Measurements from ENCODE around the gene EPN1.

EPN1 gene

DNA sequence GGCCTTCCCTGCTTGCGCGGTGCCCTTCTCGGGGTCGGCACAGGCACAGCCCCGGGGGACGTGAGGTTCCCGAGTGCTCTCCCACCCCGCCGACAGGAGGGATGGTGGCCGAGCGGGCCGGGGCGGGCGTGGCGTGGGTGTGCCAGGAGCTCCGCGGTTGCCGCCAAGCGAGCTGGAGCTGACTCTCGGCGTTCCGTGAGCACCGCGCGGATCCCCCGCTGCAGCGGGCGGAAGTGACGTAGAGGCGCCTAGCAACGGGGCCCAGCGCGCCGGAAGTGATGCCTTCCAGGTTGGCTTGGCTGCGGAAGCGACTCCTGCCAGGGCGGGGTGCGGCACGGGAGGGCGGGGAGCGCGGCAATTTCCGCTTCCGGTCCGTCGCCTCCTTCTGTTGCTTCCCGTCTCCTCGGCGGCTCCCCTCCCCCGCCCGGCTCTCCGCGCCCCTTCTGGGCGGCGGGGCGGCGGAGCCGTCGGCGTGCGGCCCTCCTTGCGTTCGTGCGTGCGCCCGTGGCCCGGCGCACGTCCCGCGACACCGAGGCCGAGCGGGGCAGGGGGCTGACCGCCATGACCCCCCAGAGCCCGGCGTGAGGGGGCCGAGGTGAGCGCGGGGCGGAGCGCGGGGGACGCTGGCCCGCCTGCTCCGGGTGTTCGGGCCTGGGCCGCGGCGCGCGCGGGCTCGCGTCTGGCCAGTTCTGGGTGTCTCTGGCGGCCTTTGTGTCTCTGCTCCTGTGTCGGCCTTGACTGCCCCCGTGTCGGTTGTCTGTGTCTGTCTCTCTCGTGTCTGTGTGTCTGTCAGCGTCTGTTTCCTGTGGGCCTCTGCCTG, at the start of gene EPN1:
EPN1 (plus strand) TSS at position 386 of the 820 bp plus-strand sequence. CDS start 3,402 bp downstream, outside the sequence.
- DNase-seq (ENCODE audit: low read depth), result peak; percentile 96

DNA sequence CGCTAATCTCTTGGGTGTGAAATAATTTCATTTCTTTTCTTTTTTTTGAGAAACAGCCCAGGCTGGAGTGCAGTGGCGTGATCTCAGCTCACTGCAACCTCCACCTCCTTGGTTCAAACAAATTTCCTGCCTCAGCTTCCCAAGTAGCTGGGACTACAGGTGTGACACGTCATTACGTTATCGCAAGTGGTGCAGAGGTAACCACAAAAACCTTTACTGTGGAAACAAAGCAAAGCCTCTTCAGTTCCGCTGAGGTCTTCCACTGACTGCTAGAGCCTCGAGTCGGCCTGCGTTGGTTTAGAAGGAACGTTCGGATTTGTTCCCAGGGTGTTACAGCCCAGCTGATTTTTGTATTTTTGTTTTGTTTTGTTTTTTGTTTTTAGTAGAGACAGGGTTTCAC, 48.7 kb upstream of the EPN1 start:
- DNase-seq (ENCODE audit: low read depth), result no peak

DNA sequence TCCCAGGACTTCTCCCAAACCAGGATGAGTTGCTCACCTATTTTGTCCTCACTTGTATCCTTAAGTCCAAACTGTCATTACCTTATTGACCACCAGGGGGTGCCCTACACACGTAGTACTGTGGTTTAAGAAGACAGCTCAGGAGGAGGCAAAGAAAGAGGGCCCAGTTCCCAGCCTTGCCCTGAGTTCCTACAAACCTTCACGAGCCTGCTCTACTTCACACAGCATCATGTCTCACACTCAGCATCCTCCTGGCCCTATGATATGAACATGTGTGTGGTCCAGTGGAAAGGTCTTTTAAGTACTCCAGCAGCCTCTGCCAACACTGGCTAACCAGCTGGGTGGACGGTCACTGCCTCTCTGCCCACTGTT, 42.6 kb upstream of the EPN1 start:
- DNase-seq (ENCODE audit: low read depth), result peak; percentile 95

DNA sequence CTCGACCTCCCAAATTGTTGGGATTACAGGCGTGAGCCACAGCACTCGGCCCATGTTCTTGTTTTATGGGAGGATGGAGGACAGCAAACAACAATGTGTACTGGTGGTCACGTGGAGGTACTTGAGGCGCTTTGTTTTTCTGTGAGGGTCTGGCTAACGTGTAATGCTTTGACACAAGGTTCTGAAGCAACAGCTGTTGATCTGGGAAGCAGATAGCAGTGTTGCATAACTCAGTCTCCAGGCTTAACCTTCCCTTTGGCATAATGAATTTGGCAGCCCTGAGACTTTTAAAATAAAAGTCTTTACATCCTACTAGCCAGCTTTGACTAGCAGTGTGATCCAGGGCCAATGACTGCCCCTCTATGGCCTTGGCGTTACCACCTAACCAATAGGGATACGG, 41.2 kb upstream of the EPN1 start:
- DNase-seq (ENCODE audit: low read depth), result no peak

DNA sequence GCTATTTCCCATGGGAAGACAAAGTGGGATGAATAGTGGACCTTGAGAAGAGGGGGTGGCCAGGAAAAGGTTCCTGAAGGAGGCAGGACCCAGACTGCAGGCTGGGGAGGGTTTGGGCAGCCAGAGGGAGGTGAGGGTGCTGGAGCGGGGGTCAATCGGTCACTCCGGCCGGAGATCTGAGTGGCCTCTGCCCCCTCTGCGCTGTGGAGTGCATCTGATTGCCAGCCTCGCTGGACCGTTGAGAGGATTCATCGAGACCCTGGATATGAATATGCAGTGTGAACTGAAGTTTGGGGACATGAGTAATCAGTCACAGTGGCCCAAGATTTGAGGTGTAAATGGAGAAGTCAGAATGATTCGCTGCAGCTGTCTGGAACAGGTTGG, 39.7 kb upstream of the EPN1 start:
- DNase-seq (ENCODE audit: low read depth), result no peak

DNA sequence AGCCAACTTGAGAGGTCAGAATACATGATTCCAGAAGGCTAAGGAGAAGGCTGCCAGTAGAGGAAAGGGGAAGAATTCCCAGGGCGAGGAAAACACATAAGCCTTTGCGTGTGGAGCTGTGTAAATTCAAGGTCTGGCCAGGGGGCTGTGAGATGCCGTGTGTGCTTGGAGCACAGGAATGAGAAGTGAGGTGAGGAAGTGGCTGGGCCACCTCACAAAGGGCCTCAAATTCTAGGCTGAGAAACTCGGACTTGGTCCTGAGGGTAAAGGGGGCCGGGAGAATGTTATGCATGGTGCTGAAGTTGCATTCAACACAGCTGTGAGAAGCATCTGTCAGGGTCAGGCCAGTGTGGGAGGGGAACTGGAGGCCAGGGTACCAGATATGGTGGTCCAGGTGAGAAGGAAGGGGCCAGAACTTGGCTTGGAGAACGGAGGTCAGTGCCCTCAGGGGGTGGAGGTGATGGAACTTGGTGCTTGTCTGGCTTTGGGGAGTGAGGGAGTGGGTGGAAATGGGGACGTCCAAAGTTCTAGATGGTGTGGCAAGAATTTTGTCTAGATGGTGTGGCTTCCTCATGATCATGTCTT, 39.1 kb upstream of the EPN1 start:
- no peak for DNase-seq (ENCODE audit: low read depth)

DNA sequence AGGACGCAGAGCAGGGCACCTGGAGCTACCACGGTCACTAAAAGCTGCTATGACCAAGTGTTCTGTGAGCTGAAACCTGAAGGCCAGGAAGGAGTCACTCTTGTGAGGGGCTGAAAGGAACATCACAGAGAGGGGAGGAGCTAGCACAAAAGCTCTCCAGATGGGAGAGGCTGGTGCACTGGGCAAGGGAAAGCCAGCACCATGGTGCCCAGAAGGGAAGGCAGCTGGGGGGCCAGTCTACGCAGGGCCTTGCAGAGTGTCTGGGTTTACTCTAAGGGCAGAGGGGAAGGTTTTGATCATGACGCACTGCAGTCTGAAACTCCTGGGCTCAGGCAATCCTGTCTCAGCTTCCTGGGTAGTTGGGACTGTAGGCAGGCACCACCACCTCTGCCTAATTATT, 38.3 kb upstream of the EPN1 start:
- DNase-seq (ENCODE audit: low read depth), result no peak

DNA sequence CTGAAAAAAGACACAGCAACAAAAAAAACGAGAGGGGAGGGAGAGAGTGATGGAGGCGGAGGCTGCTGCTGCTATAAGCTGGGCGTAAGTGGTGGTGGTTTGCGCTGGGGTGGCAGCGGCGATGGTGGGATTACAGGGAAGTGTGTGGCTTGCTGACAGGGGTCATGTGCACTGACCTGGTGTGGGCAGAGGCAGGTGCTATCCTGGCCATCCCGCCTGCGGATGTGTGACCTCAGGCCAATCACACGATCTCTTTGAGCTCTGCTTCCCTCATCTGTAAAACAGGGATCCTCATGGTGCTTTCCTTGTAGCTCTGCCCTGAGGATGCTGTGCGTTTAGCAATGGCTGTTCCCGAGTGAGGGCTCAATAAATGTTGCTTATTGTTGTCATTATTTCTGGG, 37.5 kb upstream of the EPN1 start:
- no peak for DNase-seq (ENCODE audit: low read depth)

DNA sequence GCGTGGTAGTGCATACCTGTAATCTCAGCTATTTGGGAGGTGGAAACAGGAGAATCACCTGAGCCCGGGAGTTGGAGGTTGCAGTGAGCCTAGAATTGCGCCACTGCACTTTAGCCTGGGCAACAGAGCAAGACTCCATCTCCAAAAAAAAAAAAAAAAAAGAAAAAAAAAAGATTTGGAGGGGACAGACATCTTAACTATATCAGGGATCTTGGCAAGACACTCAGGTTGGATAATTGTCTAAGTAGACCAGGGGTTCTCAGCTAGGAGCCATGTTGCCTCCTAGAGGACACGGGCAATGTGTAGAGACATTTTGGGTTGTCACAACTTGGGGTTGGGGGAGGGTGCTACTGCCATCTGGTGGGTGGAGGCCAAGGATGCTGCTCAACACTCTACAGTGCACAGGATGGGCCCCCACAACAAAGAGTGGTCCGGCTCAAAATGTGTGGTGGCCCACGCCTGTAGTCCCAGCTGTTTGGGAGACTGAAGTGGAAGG, 36.1 kb upstream of the EPN1 start:
- DNase-seq (ENCODE audit: low read depth), result no peak

DNA sequence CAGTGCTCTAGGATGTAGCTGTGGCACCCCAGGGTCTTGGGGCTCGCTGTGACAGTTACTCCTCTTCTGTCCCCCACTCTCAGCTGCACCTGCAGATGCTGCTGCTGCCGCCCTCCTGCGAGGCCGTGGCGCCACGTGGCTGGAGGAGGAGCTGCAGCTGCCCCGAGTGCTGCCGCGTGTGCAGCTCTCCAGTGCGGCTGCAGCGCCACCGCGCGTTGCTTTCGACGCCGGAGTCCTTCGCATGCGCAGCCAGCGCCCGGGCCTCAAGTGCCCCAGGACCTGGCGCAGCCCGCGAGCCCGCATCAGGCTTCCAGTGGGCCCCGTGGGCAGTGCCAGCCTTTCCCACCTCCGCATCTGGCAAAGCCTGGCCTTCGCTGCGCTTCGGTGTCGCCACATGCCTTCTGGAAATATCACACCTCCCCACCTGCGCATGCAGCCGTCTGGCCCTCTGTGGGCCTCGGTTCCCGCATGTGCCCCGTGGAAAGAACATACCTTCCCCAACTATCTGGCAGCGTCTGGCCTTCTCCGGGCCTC, 34.9 kb upstream of the EPN1 start:
- peak; percentile 86 for DNase-seq (ENCODE audit: low read depth)

DNA sequence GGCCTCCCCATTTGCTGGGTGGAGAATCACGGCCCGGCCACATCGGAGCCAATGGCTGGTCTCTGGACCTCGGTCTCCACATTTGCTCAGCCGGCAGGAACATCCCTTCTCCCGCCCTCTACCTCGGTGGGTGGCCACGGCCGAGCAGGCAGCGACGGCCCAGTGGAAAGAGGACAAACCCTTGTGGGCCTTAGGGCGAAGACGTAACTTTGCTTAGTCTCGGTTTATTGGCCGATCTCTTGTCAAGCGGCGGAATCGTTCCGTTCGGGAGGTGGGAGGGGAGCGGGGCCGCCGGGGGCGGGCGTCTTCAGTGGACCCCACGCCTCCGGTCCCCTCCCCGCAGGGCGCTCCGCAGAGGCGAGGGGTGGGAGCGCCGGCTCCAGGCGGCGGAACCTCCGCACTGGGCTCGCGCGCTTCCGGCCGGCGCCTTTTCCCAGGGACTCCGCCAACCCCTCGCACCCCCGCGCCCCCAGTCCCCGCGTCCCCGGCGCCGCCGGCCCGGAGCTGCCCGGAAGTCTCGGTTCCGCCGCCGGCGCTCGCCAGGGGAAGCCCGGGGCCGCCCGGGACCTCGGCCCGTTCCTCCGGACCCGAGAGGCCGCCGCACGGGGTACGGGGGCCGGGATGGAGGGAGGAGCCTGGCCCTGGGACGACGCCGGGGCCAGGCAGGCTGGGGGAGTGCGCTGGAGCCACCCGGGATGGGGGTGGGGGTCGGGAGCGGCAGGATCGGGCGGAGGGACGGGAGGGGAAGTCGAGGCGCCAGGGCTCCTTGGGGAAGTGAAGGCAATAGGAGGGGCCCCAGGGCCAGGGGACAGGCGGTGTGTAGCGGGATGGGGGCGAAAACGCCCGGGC, 34.2 kb upstream of the EPN1 start, which contains the start of gene ZNF580:
ZNF580 (plus strand) TSS at position 426 of the 849 bp plus-strand sequence. CDS start 1,507 bp downstream, outside the sequence.
- peak; percentile 93 for DNase-seq (ENCODE audit: low read depth)

DNA sequence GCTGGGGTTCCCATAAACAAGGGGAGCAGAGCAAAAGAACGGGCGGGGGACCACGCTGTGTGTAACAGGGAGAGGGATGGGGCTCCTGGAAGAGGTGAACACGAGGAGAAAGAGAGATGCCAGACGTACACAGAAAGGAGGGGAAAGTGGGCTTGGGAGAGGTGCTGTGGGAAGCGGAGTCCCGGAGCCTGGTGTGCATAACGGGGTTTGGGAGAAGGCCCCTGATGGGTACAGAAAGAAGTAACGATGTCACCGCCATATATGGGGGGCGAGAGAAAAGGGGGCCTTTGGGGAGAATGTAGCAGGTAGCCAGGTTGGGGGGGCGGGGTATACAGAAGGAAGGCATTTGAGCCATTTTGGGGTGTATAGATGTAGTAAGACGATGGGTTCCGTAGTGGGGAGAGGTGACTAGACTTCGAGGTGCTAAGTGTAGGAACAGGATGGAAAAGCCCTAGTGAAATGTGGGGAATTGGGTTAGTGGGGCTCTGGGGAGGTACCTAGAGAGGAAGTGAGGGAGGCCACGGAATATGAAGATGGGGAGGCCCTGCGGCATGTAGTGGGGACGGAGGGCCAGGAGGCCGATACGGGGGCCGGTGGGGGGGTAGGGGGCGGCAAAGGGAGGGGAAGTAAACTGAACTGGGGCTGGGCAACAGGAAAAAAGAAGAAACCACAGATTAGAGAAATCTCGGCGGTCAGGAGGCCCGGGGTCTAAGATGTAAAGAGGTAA, 33.4 kb upstream of the EPN1 start:
- DNase-seq (ENCODE audit: low read depth), result peak; percentile 49

DNA sequence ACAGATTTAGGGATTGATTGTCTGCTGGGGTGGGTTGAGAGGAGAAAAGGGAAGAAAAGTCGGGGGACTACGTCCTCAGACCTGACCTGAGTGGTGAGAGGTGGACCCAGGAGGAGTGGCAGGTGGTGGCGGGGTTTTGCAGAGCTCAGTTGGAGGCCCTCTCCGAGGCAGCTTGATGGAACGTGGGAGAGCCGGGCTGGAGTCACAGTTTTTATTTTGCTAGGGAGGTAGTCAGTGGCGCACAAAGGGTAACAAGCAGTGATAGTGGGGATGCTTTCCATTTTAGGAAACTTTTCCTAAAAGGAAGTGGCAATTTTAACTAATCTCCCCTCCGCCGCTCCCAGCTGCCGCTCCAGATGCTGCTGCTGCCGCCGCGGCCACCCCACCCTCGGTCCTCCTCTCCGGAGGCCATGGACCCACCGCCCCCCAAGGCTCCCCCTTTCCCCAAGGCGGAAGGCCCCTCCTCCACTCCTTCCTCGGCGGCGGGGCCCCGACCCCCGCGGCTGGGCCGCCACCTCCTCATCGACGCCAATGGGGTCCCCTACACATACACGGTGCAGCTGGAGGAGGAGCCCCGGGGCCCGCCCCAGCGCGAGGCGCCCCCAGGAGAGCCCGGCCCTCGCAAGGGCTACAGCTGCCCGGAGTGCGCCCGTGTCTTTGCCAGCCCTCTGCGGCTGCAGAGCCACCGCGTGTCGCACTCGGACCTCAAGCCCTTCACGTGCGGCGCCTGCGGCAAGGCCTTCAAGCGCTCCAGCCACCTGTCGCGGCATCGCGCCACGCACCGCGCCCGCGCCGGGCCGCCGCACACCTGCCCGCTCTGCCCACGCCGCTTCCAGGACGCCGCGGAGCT, 32.6 kb upstream of the EPN1 start:
- peak; percentile 51 for DNase-seq (ENCODE audit: low read depth)

DNA sequence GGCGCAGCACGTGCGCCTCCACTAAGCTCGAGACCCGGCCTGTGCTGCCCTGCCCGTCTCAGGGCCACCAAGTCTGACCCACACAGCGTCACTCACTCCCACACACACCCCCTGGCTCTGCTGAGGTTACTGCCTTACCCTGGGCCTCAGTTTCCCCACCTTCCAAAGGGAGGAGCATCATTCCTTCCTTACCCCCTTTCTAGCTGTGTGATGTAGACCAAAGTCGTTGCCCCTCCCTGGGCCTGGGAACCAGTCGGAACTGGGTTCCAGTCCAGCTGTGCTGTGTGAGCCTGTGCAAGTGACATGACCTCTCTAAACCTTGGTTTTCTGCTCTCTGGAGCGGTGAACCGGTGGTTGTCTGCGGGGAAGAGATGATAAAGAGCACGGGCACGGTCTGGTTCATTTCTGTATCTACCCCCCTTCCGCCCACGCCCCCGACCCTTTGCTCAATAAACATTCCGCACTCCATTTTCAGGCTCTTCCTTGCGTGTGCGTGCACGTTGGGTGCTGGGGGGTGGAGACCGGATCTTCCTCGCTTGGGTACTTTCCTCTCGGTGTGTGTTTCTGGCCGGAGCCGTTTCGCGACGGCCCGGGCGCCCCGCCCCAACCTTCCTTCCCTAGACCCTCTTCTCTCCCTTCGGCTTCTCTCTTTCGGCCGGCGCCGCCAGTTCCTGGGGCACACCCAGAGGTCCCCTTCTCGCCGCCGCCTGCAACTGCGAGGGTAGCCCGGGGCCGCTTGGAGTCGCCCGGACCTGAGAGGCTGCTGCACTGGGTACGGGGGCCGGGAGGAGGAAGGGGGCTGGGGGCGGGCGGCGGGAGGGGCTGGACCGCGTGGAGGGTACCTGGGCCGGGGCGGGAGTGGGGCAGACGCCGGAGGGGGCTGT, 31.8 kb upstream of the EPN1 start, which contains the start of gene ZNF581:
ZNF581 (plus strand) TSS at position 647 of the 884 bp plus-strand sequence. CDS start 923 bp downstream, outside the sequence.
- peak; percentile 87 for DNase-seq (ENCODE audit: low read depth)

DNA sequence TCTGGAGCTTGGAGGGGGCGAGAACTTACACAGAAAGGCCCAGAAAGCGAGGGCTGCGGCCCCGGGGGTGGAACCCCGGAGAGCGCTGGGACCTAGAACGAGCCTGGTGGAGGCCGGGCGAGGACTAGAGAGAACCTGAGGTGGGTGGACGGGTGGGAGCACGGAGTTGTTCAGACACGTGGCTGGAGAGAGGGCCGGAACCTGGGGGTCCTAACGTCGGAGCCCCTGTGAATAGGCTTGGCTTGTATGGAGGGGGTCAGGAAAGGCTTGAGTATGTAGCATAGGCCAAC, 31.2 kb upstream of the EPN1 start:
- no peak for DNase-seq (ENCODE audit: low read depth)

DNA sequence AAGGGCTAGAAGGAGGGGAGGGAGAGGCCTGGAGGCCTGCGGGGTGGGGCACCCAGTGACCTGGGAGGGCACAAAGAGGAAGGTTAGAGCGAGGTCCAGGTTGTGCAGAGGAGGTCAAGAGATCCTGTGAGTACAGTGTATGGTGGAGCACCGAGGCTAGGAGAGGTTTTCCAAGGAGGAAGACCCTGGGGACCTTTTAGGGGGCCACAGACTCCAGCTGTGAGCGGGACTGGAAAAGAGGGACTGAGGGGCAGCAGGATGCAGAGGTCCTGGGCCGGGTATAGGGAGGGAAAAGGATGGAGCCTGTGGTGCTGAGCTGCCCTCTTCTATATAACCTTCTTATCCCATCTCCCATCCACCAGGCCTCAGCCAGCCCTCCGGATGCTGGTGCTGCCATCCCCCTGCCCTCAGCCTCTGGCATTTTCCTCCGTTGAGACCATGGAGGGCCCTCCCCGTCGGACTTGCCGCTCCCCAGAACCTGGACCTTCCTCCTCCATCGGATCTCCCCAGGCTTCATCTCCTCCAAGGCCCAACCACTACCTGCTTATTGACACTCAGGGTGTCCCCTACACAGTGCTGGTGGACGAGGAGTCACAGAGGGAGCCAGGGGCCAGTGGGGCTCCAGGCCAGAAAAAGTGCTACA, 30.7 kb upstream of the EPN1 start:
- DNase-seq (ENCODE audit: low read depth), result no peak

DNA sequence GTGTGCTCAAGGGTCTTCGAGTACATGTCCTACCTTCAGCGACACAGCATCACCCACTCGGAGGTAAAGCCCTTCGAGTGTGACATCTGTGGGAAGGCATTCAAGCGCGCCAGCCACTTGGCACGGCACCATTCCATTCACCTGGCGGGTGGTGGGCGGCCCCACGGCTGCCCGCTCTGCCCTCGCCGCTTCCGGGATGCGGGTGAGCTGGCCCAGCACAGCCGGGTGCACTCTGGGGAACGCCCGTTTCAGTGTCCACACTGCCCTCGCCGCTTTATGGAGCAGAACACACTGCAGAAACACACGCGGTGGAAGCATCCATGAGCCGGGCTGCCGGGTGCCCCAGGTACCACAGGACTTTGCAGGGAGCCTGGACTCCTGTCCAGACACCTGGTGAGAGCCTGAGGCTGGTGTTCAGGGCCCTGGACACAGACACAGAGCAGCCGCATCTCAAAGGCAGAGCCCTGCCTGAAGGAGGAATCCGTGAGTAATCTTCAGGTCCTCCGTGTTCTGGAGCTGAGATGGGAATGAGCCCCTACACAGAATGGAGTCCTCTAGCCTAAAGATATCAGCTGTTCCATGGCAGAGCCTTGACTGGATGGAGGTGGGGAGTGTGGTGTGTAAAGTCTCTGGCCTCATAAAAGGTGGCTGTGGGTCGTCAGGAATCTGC, 30.0 kb upstream of the EPN1 start:
- no peak for DNase-seq (ENCODE audit: low read depth)

DNA sequence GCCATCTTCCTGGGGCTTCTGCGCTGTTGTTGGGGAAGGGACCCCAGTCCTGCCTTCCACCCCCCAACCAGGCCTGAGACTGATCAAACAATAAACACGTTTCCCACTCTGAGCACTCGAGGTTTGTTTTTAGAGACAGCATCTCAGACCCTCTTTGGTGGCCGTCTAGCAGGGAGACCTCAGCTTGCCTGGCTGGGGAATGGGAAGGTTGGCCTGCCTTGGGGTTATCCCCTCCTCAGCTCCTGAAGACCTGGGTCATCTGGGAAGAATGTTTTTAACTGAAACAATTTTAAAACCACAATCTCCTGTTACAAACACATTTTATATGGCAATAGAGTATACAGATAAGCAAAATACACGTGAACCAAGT, 29.5 kb upstream of the EPN1 start:
- DNase-seq (ENCODE audit: low read depth), result no peak

Data from iris pigment epithelial cell (primary cell).